ENCODE measurements around the gene GADD45A. TPM values are rescaled to one million over a fixed set of nuclear protein-coding genes. Genes with fewer than 3 reads are reported as not detected.

The GADD45A gene
- total and polyA plus RNA-seq, 9 of the 15 experiments (the other 6 are each of a cell fraction or from before 2014, with no cell fraction given) = 21.3 to 156 (median 62.1) TPM

- no peak for DNase-seq (ENCODE audit: extremely low read depth in 1 of 4, low spot score in 3 of 4)
- H3K4me3 ChIP-seq = no peak overlapping the region
- FAIRE-seq = no peak
- TF ChIP-seq CHAMP1 (IDR thresholded peaks at IDR 0.05) (no peak), TFE3 (CRISPR knock-in tag; IDR thresholded peaks at IDR 0.05) (no peak), TBL1XR1 (IDR thresholded peaks at IDR 0.05; ENCODE audit: low read length in 2 of 2) (no peak), SREBF2 (CRISPR knock-in tag; IDR thresholded peaks at IDR 0.05) (no peak), HCFC1 (IDR thresholded peaks at IDR 0.05; ENCODE audit: low read depth, low read length) (no peak), ZFP1 (CRISPR knock-in tag; IDR thresholded peaks at IDR 0.05) (no peak), CCAR2 (IDR thresholded peaks at IDR 0.05; ENCODE audit: low read depth, low read length) (no peak), KLF16 (IDR thresholded peaks at IDR 0.05) (no peak)
- TF ChIP-seq, protein P1, sequence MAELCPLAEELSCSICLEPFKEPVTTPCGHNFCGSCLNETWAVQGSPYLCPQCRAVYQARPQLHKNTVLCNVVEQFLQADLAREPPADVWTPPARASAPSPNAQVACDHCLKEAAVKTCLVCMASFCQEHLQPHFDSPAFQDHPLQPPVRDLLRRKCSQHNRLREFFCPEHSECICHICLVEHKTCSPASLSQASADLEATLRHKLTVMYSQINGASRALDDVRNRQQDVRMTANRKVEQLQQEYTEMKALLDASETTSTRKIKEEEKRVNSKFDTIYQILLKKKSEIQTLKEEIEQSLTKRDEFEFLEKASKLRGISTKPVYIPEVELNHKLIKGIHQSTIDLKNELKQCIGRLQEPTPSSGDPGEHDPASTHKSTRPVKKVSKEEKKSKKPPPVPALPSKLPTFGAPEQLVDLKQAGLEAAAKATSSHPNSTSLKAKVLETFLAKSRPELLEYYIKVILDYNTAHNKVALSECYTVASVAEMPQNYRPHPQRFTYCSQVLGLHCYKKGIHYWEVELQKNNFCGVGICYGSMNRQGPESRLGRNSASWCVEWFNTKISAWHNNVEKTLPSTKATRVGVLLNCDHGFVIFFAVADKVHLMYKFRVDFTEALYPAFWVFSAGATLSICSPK (IDR thresholded peaks at IDR 0.05; ENCODE audit: borderline replicate concordance) = no peak
- BruUV-seq (replicated peaks) = no TSS peak
- H3K4me2 ChIP-seq (ENCODE audit: insufficient read depth, low read length) = no peak overlapping the region
- no peak overlapping the region for H3K9ac ChIP-seq (ENCODE audit: insufficient read depth in 1 of 2, low read depth in 2 of 2, low read length in 2 of 2)
- CTCF ChIA-PET (ENCODE audit: low intra/inter-chr PET ratio) = no interaction called here
- no peaks in the 10 kb centered on the region for H3K36me3 ChIP-seq (ENCODE audit: control insufficient read depth, insufficient read depth, low read length)
- no peak for ATAC-seq
- in situ Hi-C loops (cut with MboI) = no loop called here
- intact Hi-C loops (cut with micrococcal nuclease) = no loop called here
- POLR2A ChIA-PET = no interaction called here
- H3K9me1 ChIP-seq (ENCODE audit: control insufficient read depth, insufficient read depth, low read length) = no peaks in the 10 kb centered on the region
- peaks cover 0 to 2% of the 10 kb centered on the region in 2 experiments; a peak in 3 of 5 replicates for H3K4me1 ChIP-seq (replicated peaks in 1 of 2; ENCODE audit: control insufficient read depth in 2 of 2, insufficient read depth in 2 of 2, low read length in 2 of 2)
- H3K27me3 ChIP-seq (ENCODE audit: control insufficient read depth in 2 of 2, insufficient read depth in 2 of 2, low read length in 2 of 2) = no peaks in the 10 kb centered on the region
- H3K9me3 ChIP-seq (replicated peaks; ENCODE audit: control insufficient read depth, insufficient read depth, low read depth, low read length) = no peaks in the 10 kb centered on the region
- no peaks in the 10 kb centered on the region for H3K79me2 ChIP-seq (ENCODE audit: control insufficient read depth, insufficient read depth, low read length)
- H3K27ac ChIP-seq (ENCODE audit: extremely low read depth, low read depth, low read length) = no peak overlapping the region
- H2AFZ ChIP-seq (ENCODE audit: low read depth, low read length) = no peak overlapping the region
- no peaks in the 10 kb centered on the region for H4K20me1 ChIP-seq (replicated peaks; ENCODE audit: control insufficient read depth, insufficient read depth, low read length)
These were observed 48.9 kb upstream of the GADD45A start for GRCh38 chr1:67636146-67636545.
